ENCODE data around the gene PCTP.
A peak's percentile ranks its signal among the peaks of the same experiment; 100 is the strongest.

The PCTP gene

DNA sequence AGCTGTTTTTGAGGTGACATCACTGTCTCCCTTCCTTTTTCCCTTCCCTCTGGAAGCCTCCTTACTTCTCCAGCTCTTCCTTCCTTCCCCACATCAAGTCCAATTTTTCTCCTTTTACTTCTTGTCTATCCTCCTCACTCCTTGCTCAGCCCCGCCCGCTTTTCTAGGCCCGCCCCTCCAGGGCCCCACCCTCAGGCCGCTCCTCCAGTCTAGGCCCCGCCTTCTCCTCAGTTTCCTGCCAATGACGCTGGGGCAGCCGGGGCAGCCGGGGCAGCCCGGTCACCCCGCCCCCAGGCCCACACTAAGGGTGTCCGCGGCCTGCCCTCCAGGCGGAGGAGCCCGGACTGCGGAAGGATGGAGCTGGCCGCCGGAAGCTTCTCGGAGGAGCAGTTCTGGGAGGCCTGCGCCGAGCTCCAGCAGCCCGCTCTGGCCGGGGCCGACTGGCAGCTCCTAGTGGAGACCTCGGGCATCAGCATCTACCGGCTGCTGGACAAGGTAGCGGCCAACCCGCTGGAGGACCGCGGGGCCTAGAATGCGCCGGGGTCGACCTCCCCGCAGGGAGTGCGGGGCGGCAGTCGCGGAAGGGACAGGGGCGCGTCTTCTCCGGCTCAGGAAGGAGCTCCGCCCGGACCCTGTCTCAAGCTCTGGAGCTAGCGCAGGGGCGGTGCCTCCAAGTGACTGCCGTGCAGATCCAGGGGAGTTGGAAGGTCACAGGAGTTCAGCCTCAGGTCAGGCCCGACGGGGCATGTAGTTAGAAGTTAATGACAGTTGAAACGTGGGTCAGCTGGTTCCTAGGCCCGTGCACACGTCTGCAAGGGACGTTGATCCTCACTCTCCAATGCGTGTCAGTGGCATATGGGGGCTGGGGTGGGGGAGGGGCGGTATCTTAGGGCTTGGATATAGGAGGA lies at the start of gene PCTP:
PCTP (plus strand) TSS at position 302 of the 908 bp plus-strand sequence; CDS start at position 355, 53 bp downstream.
- DNase-seq (ENCODE audit: low spot score) = peak; percentile 99

DNA sequence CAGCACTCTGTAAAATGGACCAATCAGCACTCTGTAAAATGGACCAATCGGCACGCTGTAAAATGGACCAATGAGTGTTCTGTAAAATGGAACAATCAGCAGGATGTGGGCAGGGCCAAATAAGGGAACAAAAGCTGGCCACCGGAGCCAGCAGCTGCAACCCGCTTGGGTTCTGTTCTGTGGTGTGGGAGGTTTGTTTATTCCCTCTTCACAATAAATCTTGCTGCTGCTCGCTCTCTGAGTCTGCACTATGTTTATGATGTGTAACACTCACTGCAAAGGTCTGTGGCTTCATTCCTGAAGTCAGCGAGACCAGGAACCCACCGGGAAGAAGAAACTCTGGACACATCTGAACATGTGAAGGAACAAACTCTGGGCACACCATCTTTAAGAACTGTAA lies 48.7 kb upstream of the PCTP start:
- no peak for DNase-seq (ENCODE audit: low spot score)

DNA sequence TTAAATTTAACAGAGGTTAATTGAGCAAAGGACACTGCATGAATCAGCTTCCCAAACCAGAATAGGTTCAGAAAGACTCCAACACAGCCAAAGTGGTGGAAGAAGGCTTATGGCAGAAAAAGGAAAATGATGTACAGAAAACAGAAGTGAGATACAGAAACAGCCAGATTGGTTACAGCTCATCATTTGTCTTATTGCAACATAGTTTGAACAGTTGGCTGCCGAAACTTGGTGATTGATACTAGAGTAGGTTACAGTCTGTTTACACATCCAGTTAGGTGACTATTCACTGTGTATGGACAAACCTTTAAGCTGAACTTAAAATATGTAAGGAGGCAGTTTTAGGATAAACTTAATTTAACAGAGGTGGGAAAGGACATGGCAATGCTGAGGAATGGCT lies 46.5 kb upstream of the PCTP start:
- no peak for DNase-seq (ENCODE audit: low spot score)

DNA sequence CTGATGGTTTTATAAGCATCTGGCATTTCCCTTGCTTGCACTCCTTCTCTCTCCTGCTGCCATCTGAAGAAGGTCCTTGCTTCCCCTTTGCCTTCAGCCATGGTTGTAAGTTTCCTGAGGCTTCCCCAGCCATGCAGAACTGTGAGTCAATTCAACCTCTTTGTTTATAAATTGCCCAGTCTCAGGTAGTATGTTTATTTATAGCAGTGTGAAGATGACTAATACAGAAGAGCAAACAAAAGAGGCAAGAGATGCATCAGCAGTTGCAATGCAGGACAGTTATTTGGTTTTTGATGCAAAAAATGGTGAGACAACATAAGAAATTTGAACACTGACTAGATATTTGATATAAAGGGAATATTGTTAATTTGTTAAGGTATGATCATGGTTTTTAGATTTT lies 45.0 kb upstream of the PCTP start:
- DNase-seq (ENCODE audit: low spot score) = no peak

DNA sequence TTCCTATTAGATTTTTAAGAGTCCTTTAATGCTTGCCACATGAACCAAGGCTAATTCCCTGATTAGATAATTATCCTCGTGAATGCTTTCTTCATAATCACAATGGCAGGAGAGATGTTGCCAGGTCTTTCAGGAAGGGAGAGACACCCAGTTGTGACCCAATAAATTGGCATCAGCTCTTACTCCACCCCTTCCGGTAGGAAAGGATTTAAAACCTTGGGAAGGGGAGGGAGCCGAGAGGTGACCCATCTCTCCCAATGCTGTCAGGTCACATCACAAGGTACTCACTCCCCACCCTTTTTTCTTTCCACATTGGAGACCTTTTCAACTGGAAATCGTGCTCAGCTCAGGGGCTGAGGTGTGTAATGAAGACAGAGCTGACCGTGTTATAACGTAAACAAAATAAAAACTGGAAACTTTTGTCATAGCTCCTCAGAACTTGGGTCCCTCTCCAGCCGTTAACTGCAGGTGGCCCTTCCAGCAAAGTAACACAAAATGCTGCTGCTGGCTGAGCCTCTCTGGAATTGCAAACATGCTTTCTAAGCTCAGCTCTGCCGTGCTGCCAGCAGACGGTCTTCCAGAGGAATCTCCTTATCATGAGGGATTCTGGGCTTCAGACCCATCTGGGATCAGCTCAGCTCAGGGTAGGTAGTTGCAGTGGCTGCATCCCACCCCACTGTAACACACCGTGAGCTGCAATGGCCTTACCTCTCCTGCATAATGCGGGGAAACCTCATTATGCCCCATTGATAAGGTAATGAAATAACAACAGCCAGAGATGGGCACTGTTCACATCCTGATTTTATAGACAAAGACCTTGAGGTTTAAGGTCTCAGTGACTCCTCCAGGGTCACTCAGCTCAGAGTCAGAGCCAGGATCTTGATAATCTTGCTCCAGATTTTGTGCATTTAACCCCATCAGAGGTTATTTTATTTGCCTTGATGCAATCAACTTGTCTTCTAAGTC lies 43.8 kb upstream of the PCTP start:
- DNase-seq (ENCODE audit: low spot score) = no peak

DNA sequence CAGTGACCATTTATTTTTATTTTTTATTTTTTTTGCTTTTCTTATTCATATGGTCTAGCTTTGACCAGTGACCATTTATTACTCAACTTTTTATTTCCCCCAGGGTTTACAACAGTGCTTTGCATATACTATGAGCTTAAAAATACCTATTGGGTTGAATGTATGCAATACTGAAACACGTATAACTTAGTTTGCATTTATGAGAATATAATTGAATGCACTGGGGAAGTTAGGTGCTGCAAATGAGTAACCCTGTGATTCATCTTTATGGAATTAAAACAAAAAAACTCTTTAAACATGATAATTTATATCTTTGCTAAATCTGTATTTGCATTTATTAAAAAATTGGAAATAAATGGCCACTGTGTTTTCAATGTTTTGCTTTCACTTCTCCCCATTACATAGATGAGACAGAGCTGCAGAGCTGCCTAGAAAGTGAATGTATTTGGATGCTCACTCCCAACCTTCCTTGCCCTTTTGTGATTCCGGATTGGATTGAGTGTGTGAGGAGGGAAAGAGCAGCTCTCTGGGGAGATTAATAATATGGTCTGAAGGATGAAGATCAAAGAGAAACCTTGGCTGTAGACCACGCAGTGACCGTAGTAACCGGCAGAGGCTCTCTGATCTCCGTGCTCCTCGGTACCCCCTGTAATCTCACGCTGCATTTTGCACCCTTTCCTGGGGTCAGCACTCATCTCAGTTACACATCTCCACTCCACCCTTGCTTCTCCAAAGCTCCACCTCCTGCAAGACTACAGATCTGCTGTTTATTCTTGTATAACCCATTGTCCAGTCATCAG lies 42.5 kb upstream of the PCTP start:
- no peak for DNase-seq (ENCODE audit: low spot score)

DNA sequence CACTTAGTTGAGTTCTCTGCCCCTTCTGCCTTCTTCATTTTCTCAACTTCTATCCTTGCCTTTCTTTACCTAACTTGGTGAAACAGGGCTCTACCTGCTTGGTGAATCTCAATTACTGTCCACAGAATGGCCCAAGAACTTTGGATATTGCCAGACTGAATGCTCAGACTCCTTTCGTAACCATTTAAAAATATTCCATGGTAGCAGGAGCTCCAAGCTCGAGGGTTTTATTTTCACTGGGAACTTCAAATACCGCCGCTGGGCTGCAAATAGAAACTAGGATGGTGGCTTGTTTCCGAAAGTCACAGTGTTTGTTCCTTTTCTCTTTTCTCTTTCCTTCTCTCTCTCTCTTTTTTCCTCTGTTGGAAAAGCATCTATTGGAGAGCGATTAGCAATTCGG lies 41.4 kb upstream of the PCTP start:
- no peak for DNase-seq (ENCODE audit: low spot score)

DNA sequence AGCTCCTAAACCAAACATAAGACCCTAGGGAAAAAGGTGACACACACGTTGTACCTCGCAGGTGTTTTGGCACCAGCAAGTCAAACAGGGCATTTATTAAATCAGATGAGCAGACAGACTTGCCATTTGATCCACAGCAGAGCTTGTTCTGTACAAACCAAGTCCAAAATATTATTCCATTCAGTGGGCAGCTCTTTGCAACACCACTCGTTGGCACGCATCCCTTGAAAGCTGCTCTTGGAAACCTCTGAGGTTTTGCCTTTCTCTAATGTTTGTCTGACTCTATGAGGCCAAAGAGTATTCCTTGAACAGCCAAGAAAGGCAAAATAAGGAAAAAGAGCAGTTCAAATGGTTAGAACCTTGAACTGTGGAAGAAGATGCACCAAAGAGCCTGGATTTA lies 40.9 kb upstream of the PCTP start:
- DNase-seq (ENCODE audit: low spot score) = no peak

DNA sequence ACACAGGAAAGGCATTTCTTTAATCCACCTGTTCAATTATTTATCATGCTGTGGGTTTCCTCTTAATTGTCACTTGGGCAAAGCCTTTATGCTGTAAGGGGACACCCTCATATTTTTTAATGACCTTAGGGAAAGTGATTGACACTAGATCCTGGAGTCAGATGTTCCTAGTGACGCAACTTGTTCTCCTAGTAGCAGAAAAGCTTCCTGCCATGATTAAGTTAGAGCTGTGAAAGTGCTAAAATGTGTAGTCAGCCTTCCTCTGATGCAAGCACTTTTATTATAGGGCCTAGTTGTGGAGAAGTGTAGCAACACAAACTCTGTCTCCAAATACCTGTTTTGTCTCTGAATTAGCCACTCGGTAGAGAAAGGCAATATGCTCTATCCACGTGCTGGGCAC lies 40.4 kb upstream of the PCTP start:
- no peak for DNase-seq (ENCODE audit: low spot score)

DNA sequence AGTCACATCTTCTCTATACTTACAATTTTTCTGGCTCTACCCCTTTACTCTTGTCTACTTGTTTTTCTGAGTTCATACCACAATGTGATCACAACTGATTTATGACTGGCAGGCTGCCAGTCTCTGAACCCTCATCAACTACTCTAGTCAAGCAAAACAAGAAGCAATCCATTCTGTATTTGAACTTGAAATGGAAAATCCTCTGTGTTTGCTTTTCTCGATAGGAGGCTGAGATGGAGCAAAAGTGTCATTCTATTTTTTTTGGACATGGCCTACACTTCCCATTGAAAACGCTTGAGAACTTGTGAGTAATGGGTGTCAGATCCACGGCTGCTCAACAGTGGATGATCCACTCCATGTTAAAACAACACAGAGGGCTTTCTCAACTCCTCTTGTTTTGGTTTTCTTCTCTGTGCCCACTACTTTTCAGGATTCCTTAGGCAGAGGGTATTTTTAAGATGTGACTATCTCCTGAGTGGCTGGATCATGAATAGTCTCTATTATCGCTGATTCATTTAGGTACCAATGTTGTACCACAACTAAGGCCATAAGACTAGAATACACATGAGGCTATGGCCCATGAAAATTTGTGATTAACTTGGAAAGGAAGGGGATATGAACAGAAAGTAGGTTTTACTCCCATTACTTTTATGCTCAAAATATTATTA lies 39.9 kb upstream of the PCTP start:
- no peak for DNase-seq (ENCODE audit: low spot score)

DNA sequence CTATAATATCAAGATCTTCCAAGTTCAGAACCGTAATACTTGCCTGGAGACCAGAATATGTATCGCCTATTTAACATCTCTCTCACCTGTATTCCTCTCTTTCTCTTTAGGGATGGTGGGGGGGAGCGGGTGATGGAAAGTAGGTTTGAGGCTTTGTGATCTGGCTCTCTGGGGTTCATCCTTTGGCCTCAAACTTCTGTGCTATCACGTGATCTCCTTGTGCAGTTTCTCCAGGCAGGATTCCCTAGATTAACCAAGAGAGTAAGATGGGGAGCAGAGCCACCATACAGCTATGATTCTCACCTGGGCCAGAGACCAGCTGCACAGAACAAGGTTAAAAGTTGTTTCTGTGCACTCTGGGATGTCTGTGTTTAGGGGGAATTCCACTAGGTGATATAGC lies 33.4 kb upstream of the PCTP start:
- DNase-seq (ENCODE audit: low spot score) = no peak

DNA sequence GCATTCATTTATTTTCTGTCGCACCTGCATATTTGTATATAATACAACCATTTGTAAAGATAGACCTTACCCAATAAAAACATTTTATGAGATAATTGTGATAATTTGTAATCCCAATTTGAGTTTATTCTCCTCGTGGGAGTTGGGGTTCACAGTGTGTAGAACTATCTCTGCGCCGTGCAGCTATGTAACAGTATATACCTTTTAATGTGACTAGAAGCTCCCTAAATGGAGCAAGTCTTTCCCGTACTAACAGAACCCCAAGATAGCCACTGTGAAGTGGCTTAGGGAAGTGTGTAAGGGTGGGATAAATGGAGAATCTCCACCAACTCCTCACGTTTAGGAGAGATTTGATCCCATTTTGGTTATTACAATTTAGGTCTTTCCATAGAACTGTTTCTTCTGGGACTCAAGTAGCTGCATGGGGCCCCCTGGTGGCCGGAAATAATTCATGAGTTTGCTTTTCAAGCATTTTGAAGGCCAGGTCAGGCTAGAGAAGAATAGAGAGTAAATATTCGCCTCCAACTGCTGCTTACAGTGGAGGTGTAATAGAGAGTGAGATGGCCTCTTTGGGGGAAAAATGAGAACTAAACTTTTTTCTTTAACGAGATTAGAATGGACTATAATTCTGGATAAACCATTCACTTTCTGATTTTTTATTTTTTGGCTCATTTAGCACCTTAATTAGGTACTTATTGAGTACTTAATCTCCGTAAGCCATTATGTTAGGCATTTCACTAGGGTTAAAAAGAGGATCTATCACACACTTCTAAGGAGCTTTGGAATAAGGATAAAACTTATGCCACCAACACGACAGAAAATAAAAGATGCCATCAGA lies 32.7 kb upstream of the PCTP start:
- peak; percentile 51 for DNase-seq (ENCODE audit: low spot score)

DNA sequence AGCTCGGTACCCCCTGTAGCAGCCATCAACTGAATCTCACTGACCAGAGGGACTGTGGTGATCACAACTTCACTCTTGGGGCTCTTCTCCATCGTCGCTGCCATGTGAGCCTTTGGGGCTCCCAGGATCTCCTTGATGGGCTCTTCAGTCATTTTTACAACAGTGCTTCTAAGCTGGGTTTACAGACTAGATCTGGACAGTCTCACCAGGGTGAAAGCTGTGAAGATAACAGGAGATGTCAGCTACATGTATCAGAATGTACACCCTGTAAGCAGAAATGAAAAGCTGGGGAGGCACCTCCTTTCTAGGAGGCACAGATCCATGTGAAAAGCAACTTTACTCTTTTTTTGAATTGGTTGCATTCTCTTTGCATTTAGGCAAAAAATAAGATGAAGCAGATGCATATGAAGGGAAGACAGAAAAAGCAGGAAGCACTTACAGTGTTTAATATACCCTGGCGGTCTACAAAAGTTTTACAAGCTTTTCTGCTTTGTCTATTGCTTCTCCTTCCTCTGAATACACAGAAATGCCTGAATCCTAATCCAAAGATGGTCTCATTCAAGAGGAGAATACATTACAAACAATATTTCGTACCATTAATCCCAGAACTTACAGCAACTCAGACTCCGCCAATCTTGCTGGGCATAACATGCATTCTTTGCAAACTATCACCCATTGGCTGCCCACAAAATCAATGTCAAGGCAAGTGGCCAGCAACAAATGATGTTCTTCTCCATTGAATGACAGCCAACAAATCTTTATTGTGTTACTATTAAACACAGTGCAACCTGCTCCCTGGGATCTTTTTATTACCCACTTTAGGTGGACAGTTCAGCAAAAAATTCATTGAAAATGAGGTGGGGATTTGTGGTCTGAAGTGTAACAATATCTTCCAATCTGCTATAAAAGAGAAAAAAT lies 29.7 kb upstream of the PCTP start:
- no peak for DNase-seq (ENCODE audit: low spot score)

DNA sequence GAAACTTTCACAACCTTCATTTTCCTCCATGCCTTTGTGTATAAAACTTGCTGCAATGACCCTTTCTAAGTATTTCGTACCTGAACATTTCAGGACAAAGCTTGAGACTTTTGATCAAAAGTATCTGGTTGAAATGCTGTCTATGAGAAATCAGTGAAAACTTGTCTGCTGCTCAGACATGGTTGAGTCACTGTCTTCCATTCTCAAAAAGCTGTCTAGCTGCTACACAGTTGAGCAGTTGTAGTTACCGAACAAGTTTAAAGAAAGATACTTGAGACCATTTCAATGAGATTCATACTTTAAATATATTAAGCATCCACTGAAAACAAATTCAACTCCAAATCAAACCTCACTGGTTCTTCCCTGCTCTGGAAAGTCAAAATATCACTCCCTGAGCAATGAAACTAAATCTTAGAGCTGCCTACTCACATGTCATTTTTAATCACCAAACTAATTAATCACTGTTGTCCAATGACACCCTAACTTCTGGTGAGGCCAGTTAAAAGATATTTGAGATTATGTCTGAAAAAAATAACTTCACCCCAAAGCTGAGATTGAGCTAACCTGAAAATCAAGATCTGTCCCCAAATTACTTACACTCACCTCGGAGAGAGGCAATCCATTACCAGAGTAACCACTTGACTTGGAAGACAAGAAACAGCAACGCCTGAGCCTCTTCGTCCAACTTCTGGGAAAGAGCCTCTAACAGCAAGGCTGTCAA lies 28.7 kb upstream of the PCTP start:
- no peak for DNase-seq (ENCODE audit: low spot score)

DNA sequence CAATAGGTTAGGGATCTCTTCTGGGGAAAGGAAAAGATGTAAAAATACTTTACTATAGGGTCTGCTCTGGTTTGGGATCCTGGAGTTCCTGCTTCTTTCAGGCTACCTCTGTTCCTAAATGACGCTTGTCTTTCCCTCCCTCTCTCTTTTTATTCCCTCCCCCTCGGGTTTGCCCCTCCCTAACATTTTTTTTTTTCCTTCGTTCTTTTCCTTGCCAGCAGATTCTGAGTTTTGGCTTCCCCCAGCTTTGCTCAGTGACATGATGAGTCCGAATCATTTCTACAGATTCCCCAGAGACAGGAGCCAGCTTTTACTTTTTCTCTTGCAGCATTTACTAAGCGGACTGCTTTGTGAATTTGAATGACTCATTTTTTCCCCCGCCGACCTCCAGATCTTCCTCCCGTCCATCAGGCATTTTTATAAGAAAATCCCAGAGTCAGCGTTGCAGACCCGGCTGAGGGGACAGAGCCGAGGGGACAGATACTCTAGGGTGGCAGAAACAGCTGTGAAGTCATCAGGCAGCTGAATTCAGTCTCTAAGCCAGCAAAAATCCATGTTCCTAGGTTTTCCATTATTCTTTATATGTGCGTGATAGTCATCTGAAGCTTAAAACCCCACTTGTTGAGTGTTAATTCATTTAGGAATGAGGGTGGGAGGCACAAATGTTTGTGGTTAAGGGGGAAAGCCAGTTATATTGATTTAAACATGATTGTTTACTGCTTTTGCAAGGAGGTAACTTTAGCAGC lies 27.9 kb upstream of the PCTP start, which contains the start of gene TMEM100:
TMEM100 (minus strand) TSS at position 123 of the 746 bp plus-strand sequence. CDS start 1,794 bp downstream, outside the sequence.
- DNase-seq (ENCODE audit: low spot score) = peak; percentile 55

DNA sequence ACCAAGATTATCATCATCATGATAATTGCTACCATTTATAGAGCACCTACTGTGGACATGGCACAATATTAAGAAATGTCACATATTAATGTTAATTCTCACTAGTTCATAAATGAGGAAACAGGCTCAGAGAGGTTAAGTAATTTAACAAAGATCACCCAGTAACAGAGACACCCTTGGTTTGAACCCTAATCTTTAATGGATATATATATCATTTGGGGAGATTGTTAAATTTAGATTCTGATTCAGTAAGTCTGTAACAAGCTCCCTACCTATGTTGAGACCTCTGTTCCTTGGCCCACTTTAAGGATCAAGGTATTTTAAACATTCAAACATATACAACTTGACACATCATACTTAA lies 27.4 kb upstream of the PCTP start:
- DNase-seq (ENCODE audit: low spot score) = no peak

DNA sequence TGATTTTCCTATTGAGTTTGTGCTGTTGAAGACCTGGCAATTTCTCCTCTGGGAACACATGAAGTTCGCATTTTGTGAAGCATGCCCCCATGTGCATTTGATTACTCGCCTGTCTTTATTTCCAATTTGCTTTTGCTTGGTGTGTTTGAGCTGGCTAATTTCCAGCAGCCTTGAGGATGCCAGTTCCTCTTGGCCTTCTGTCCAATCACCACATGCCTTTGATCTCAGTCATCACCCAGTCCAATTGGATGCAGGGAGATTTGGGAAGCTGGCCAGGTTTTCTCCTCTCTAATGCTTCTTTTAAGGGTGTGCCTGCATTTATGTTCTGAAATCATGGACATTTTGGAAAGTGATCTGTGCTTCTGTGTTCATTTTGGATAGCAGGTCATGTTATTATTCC lies 24.4 kb upstream of the PCTP start:
- peak; percentile 84 for DNase-seq (ENCODE audit: low spot score)

DNA sequence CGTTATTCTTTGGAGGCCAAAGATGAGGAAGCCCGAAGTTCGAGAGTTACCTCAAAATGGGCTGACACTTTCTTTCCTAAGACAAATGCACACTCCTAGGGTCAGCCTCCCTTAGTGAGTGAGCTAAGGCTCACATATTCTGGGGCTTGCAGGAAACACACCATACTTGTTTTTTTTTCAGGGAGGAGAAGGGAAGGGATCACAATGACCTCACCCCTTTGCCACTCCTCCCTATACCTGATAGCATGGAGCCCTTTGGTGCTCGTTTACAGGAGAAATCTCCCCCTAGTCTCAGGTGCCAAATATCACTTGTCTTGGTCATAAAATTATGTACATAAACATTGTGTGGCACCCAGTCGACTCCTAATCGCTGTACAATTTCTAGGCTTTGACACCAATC lies 23.6 kb upstream of the PCTP start:
- no peak for DNase-seq (ENCODE audit: low spot score)
